Measurements from ENCODE around the gene MEIKIN. TPM values are rescaled to one million over a fixed set of nuclear protein-coding genes. Genes with fewer than 3 reads are reported as not detected.
A peak's percentile ranks its signal among the peaks of the same experiment; 100 is the strongest.

Gene MEIKIN
- total and polyA plus RNA-seq, 2 of the 13 experiments (the other 11 are each of a cell fraction or from before 2014, with no cell fraction given): not detected

GRCh38 chr5:131994533-131995226 lies 49.2 kb upstream of the MEIKIN start (continued):
- no peak for TF ChIP-seq ZNF142 (CRISPR knock-in tag; IDR thresholded peaks at IDR 0.05)
- no peak for TF ChIP-seq ZNF10 (CRISPR knock-in tag; IDR thresholded peaks at IDR 0.05; ENCODE audit: borderline replicate concordance, low read depth)
- TF ChIP-seq ZFP90 (CRISPR knock-in tag; IDR thresholded peaks at IDR 0.05; ENCODE audit: borderline replicate concordance): no peak
- TF ChIP-seq, protein P1, sequence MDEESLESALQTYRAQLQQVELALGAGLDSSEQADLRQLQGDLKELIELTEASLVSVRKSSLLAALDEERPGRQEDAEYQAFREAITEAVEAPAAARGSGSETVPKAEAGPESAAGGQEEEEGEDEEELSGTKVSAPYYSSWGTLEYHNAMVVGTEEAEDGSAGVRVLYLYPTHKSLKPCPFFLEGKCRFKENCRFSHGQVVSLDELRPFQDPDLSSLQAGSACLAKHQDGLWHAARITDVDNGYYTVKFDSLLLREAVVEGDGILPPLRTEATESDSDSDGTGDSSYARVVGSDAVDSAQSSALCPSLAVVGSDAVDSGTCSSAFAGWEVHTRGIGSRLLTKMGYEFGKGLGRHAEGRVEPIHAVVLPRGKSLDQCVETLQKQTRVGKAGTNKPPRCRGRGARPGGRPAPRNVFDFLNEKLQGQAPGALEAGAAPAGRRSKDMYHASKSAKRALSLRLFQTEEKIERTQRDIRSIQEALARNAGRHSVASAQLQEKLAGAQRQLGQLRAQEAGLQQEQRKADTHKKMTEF (CRISPR knock-in tag; IDR thresholded peaks at IDR 0.05): no peak
- TF ChIP-seq STAT5B (CRISPR knock-in tag; IDR thresholded peaks at IDR 0.05): no peak
- TF ChIP-seq RERE (CRISPR knock-in tag; IDR thresholded peaks at IDR 0.05; ENCODE audit: low read depth): no peak
- TF ChIP-seq ZNF367 (CRISPR knock-in tag; IDR thresholded peaks at IDR 0.05; ENCODE audit: borderline replicate concordance): no peak
- TF ChIP-seq, protein P2, sequence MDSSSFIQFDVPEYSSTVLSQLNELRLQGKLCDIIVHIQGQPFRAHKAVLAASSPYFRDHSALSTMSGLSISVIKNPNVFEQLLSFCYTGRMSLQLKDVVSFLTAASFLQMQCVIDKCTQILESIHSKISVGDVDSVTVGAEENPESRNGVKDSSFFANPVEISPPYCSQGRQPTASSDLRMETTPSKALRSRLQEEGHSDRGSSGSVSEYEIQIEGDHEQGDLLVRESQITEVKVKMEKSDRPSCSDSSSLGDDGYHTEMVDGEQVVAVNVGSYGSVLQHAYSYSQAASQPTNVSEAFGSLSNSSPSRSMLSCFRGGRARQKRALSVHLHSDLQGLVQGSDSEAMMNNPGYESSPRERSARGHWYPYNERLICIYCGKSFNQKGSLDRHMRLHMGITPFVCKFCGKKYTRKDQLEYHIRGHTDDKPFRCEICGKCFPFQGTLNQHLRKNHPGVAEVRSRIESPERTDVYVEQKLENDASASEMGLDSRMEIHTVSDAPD (CRISPR knock-in tag; IDR thresholded peaks at IDR 0.05): no peak
- TF ChIP-seq, protein P3, sequence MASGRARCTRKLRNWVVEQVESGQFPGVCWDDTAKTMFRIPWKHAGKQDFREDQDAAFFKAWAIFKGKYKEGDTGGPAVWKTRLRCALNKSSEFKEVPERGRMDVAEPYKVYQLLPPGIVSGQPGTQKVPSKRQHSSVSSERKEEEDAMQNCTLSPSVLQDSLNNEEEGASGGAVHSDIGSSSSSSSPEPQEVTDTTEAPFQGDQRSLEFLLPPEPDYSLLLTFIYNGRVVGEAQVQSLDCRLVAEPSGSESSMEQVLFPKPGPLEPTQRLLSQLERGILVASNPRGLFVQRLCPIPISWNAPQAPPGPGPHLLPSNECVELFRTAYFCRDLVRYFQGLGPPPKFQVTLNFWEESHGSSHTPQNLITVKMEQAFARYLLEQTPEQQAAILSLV (CRISPR knock-in tag; IDR thresholded peaks at IDR 0.05; ENCODE audit: borderline replicate concordance): no peak
- no peak for TF ChIP-seq ZNF207 (IDR thresholded peaks at IDR 0.05; ENCODE audit: borderline replicate concordance)
- TF ChIP-seq ZSCAN21 (CRISPR knock-in tag; IDR thresholded peaks at IDR 0.05; ENCODE audit: borderline replicate concordance): peak; percentile 79
- TF ChIP-seq ZNF496 (CRISPR knock-in tag; IDR thresholded peaks at IDR 0.05; ENCODE audit: insufficient replicate concordance): no peak
